Activated naive CD8-positive, alpha-beta T cell treated with anti-CD3 and anti-CD28 coated beads for 36 hours (primary cell): ENCODE results near the gene ANAPC4. TPM values are rescaled to one million over a fixed set of nuclear protein-coding genes. Genes with fewer than 3 reads are reported as not detected.
A peak's percentile ranks its signal among the peaks of the same experiment; 100 is the strongest.

ENCODE experiments used
- DNase-seq: peaks from one replicate; pipeline ENCODE4 v3.0.0; 2021
- H3K27ac Mint-ChIP-seq: one replicate; pipeline ENCODE4 v1.8.0; 2022; ENCODE audit warnings: mild to moderate bottlenecking, moderate library complexity, mixed read lengths
- H3K27me3 Mint-ChIP-seq: one replicate; pipeline ENCODE4 v1.8.0; 2022; ENCODE audit warnings: mild to moderate bottlenecking, mixed read lengths
- H3K36me3 Mint-ChIP-seq: one replicate; pipeline ENCODE4 v1.8.0; 2021; ENCODE audit warnings: mild to moderate bottlenecking, mixed read lengths
- H3K4me1 Mint-ChIP-seq: one replicate; pipeline ENCODE4 v1.8.0; 2021; ENCODE audit warnings: mixed read lengths
- H3K4me3 Mint-ChIP-seq: one replicate; pipeline ENCODE4 v1.8.0; 2022; ENCODE audit warnings: mild to moderate bottlenecking, moderate library complexity, mixed read lengths
- H3K9me3 Mint-ChIP-seq: one replicate; pipeline ENCODE4 v1.8.0; 2022; ENCODE audit warnings: mixed read lengths
- total RNA-seq, 2 experiments: library from RNA; stranded (reverse); gene quantifications; one replicate each; pipeline ENCODE4 v1.2.3, GENCODE V29; 2021

The ANAPC4 gene
- total RNA-seq, 2 experiments from 2014 or later: 32.0 to 33.0 TPM

GRCh38 chr4:25439918-25440477, 62.9 kb downstream of the ANAPC4 start:
- H3K4me1 Mint-ChIP-seq: no peaks in the 10 kb centered on the region
- no peak overlapping the region for H3K4me3 Mint-ChIP-seq
- H3K36me3 Mint-ChIP-seq: peaks cover 4% of the 10 kb centered on the region
- DNase-seq: peak; percentile 23
- no peaks in the 10 kb centered on the region for H3K9me3 Mint-ChIP-seq
- H3K27ac Mint-ChIP-seq: no peak overlapping the region
- no peaks in the 10 kb centered on the region for H3K27me3 Mint-ChIP-seq

- no peak overlapping the region for H3K27ac Mint-ChIP-seq
- DNase-seq: no peak
- no peaks in the 10 kb centered on the region for H3K9me3 Mint-ChIP-seq
- H3K27me3 Mint-ChIP-seq: no peaks in the 10 kb centered on the region
- no peak overlapping the region for H3K4me3 Mint-ChIP-seq
- peaks cover 4% of the 10 kb centered on the region for H3K36me3 Mint-ChIP-seq
- no peaks in the 10 kb centered on the region for H3K4me1 Mint-ChIP-seq
Measured at GRCh38 chr4:25440478-25441030, 63.5 kb downstream of the ANAPC4 start.

- Mint-ChIP-seq H3K27ac (no peak overlapping the region), H3K27me3 (no peaks in the 10 kb centered on the region), H3K9me3 (no peaks in the 10 kb centered on the region), H3K4me3 (no peak overlapping the region), H3K4me1 (no peaks in the 10 kb centered on the region), H3K36me3 (peaks cover 4% of the 10 kb centered on the region)
- DNase-seq: peak; percentile 6
Measured at GRCh38 chr4:25441519-25442117, 64.6 kb downstream of the ANAPC4 start.

GRCh38 chr4:25442863-25443307, 65.8 kb downstream of the ANAPC4 start:
- Mint-ChIP-seq H3K36me3 (peaks cover 4% of the 10 kb centered on the region), H3K4me3 (no peak overlapping the region), H3K4me1 (no peaks in the 10 kb centered on the region), H3K27ac (no peak overlapping the region), H3K27me3 (no peaks in the 10 kb centered on the region), H3K9me3 (no peaks in the 10 kb centered on the region)
- no peak for DNase-seq

GRCh38 chr4:25443851-25444250, 66.8 kb downstream of the ANAPC4 start:
- Mint-ChIP-seq H3K27ac (no peak overlapping the region), H3K36me3 (peaks cover 4% of the 10 kb centered on the region), H3K4me3 (no peak overlapping the region), H3K9me3 (no peaks in the 10 kb centered on the region), H3K27me3 (no peaks in the 10 kb centered on the region), H3K4me1 (peaks cover 4% of the 10 kb centered on the region)
- no peak for DNase-seq

GRCh38 chr4:25446611-25447010, 69.5 kb downstream of the ANAPC4 start:
- no peak overlapping the region for H3K4me3 Mint-ChIP-seq
- peaks cover 11% of the 10 kb centered on the region for H3K4me1 Mint-ChIP-seq
- DNase-seq: no peak
- H3K9me3 Mint-ChIP-seq: no peaks in the 10 kb centered on the region
- no peaks in the 10 kb centered on the region for H3K27me3 Mint-ChIP-seq
- no peak overlapping the region for H3K27ac Mint-ChIP-seq
- peaks cover 2% of the 10 kb centered on the region for H3K36me3 Mint-ChIP-seq

GRCh38 chr4:25448379-25449109, 71.5 kb downstream of the ANAPC4 start:
- peaks cover 11% of the 10 kb centered on the region for H3K4me1 Mint-ChIP-seq
- no peaks in the 10 kb centered on the region for H3K36me3 Mint-ChIP-seq
- H3K4me3 Mint-ChIP-seq: no peak overlapping the region
- no peaks in the 10 kb centered on the region for H3K9me3 Mint-ChIP-seq
- DNase-seq: no peak
- no peak overlapping the region for H3K27ac Mint-ChIP-seq
- no peaks in the 10 kb centered on the region for H3K27me3 Mint-ChIP-seq

- no peaks in the 10 kb centered on the region for H3K36me3 Mint-ChIP-seq
- DNase-seq: no peak
- peaks cover 11% of the 10 kb centered on the region for H3K4me1 Mint-ChIP-seq
- H3K4me3 Mint-ChIP-seq: no peak overlapping the region
- no peaks in the 10 kb centered on the region for H3K27me3 Mint-ChIP-seq
- H3K27ac Mint-ChIP-seq: no peak overlapping the region
- no peaks in the 10 kb centered on the region for H3K9me3 Mint-ChIP-seq
Measured at GRCh38 chr4:25449270-25449669, 72.2 kb downstream of the ANAPC4 start.

- DNase-seq: no peak
- H3K27me3 Mint-ChIP-seq: no peaks in the 10 kb centered on the region
- no peak overlapping the region for H3K27ac Mint-ChIP-seq
- H3K4me3 Mint-ChIP-seq: no peak overlapping the region
- no peaks in the 10 kb centered on the region for H3K36me3 Mint-ChIP-seq
- no peaks in the 10 kb centered on the region for H3K9me3 Mint-ChIP-seq
- H3K4me1 Mint-ChIP-seq: peaks cover 11% of the 10 kb centered on the region
Measured at GRCh38 chr4:25449688-25450087, 72.6 kb downstream of the ANAPC4 start.

- Mint-ChIP-seq H3K4me1 (peaks cover 11% of the 10 kb centered on the region), H3K27ac (no peak overlapping the region), H3K4me3 (no peak overlapping the region), H3K27me3 (no peaks in the 10 kb centered on the region), H3K36me3 (no peaks in the 10 kb centered on the region), H3K9me3 (no peaks in the 10 kb centered on the region)
- DNase-seq: no peak
Measured at GRCh38 chr4:25450491-25450901, 73.4 kb downstream of the ANAPC4 start.

GRCh38 chr4:25451676-25452075, 74.6 kb downstream of the ANAPC4 start:
- Mint-ChIP-seq H3K36me3 (no peaks in the 10 kb centered on the region), H3K4me1 (peaks cover 11% of the 10 kb centered on the region), H3K9me3 (no peaks in the 10 kb centered on the region), H3K27me3 (no peaks in the 10 kb centered on the region), H3K4me3 (no peak overlapping the region), H3K27ac (no peak overlapping the region)
- DNase-seq: no peak

- H3K4me1 Mint-ChIP-seq: peaks cover 11% of the 10 kb centered on the region
- H3K27ac Mint-ChIP-seq: no peak overlapping the region
- H3K27me3 Mint-ChIP-seq: no peaks in the 10 kb centered on the region
- no peak overlapping the region for H3K4me3 Mint-ChIP-seq
- no peak for DNase-seq
- H3K9me3 Mint-ChIP-seq: no peaks in the 10 kb centered on the region
- no peaks in the 10 kb centered on the region for H3K36me3 Mint-ChIP-seq
Measured at GRCh38 chr4:25452081-25452480, 75.0 kb downstream of the ANAPC4 start.

GRCh38 chr4:25454476-25454875, 77.4 kb downstream of the ANAPC4 start:
- DNase-seq: no peak
- H3K27me3 Mint-ChIP-seq: no peaks in the 10 kb centered on the region
- no peaks in the 10 kb centered on the region for H3K9me3 Mint-ChIP-seq
- H3K4me3 Mint-ChIP-seq: no peak overlapping the region
- peaks cover 5% of the 10 kb centered on the region for H3K4me1 Mint-ChIP-seq
- H3K36me3 Mint-ChIP-seq: no peaks in the 10 kb centered on the region
- H3K27ac Mint-ChIP-seq: no peak overlapping the region

GRCh38 chr4:25457053-25457715, 80.1 kb downstream of the ANAPC4 start:
- no peak for DNase-seq
- Mint-ChIP-seq H3K4me3 (no peak overlapping the region), H3K9me3 (no peaks in the 10 kb centered on the region), H3K36me3 (no peaks in the 10 kb centered on the region), H3K27me3 (no peaks in the 10 kb centered on the region), H3K4me1 (no peaks in the 10 kb centered on the region), H3K27ac (no peak overlapping the region)
